Measurements from ENCODE around the gene NEU3.
"Not testable (repeated sequence)": the region's sequence is repeated elsewhere in the genome, so short reads cannot be mapped to it uniquely, and the experiment has no call there.

Gene NEU3

DNA sequence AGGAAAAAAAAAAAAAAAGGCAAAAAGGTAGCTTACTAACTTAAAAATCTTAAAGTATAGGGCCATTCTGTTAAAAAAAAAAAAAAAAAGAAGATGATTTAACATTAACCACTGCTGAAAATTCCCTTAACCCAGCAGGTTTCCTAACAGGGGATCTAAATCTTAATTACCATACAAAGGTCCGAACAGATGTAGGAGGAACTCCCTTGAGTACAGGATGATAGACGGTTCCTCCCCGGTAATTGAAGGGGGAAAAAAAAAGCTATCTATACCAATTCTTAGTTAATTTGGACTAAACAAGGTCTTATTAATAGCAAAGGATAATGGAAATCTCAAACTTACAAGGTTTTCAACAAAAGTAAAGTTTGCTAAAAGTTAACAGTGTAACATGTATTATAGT is 53.1 kb downstream of the NEU3 start:
- not testable (repeated sequence) for ATAC-seq

DNA sequence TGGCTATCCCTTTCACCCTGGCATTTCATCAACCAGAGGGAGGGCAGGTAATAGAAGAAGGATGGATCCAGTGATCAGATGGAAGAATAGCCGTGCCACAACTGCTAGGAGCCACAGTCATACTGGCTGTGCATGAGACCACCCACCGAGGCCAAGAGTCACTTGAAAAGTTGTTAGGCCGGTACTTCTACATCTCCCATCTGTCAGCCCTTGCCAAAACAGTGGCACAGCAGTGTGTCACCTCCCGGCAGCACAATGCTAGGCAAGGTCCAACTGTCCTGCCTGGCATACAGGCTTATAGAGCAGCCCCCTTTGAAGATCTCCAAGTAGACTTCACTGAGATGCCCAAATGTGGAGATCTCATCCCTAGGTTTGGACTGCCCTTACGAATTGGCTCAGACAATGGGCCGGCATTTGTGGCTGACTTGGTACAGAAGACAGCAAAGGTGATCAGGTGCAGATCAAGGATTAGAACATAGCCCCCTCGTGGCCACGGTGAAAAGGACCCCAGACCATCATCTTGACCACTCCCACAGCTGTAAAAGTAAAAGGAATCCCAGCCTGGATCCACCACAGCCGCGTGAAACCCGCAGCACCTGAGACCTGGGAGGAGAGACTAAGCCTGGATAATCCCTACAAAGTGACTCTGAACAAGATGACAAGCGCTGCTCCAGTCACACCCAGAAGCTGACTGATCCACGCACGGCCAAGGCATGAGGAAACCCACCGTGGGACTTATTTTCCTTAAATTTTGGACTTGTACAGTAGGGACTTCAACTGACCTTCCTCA is 55.8 kb downstream of the NEU3 start:
- ATAC-seq = not testable (repeated sequence)

DNA sequence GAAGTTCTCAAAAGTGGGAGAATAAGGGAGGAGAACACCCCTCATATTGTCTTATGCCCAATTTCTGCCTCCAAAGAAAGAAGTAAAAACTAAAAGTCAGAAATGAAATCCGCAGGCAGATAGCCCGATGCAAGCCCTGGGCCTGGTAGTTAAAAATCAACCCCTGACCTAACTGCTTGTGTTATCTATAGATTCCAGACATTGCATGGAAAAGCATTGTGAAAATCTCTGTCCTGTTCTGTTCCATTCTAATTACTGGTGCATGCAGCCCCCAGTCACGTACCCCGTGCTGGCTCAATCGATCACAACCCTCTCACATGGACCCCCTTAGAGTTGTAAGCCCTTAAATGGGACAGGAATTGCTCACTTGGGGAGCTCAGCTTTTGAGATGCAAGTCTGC is 57.9 kb downstream of the NEU3 start:
- ATAC-seq = not testable (repeated sequence)

DNA sequence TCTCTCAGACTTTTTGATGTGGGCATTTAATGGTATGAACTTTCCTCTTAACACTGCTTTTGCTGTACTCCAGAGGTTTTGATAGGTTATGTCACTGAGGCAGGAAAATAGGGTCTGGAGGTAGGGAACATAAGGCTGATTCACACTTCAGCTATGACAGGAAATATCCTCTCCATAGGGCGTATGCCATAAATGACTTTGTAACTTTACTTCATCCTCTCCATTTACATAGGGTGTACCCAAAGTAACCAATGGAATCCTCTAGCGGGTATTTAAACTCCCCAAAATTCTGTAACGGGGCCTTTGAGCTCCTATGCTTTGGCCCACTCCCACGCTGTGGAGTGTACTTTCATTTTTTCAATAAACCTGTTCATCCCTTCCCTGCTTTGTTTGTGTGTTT is 58.5 kb downstream of the NEU3 start:
- no peak for ATAC-seq
- no peak for TF ChIP-seq OSR1 (CRISPR knock-in tag; IDR thresholded peaks at IDR 0.05)
- TF ChIP-seq ESRRG (CRISPR knock-in tag; IDR thresholded peaks at IDR 0.05) = no peak
- no peak for TF ChIP-seq TOX (CRISPR knock-in tag; IDR thresholded peaks at IDR 0.05; ENCODE audit: borderline replicate concordance)
- TF ChIP-seq TCF4 (CRISPR knock-in tag; IDR thresholded peaks at IDR 0.05; ENCODE audit: borderline replicate concordance) = no peak
- TF ChIP-seq, protein P1, sequence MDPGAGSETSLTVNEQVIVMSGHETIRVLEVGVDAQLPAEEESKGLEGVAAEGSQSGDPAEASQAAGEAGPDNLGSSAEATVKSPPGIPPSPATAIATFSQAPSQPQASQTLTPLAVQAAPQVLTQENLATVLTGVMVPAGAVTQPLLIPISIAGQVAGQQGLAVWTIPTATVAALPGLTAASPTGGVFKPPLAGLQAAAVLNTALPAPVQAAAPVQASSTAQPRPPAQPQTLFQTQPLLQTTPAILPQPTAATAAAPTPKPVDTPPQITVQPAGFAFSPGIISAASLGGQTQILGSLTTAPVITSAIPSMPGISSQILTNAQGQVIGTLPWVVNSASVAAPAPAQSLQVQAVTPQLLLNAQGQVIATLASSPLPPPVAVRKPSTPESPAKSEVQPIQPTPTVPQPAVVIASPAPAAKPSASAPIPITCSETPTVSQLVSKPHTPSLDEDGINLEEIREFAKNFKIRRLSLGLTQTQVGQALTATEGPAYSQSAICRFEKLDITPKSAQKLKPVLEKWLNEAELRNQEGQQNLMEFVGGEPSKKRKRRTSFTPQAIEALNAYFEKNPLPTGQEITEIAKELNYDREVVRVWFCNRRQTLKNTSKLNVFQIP (CRISPR knock-in tag; IDR thresholded peaks at IDR 0.05; ENCODE audit: borderline replicate concordance, low read depth) = no peak
- TF ChIP-seq ZNF565 (CRISPR knock-in tag; conservative IDR thresholded peaks at IDR 0.05; ENCODE audit: low read depth) = no peak
- no peak for TF ChIP-seq PPARA (CRISPR knock-in tag; IDR thresholded peaks at IDR 0.05; ENCODE audit: borderline replicate concordance)
- TF ChIP-seq ISL1 (CRISPR knock-in tag; IDR thresholded peaks at IDR 0.05) = no peak
- TF ChIP-seq ARNTL (CRISPR knock-in tag; IDR thresholded peaks at IDR 0.05; ENCODE audit: borderline replicate concordance, low read depth) = no peak
- TF ChIP-seq, protein P2, sequence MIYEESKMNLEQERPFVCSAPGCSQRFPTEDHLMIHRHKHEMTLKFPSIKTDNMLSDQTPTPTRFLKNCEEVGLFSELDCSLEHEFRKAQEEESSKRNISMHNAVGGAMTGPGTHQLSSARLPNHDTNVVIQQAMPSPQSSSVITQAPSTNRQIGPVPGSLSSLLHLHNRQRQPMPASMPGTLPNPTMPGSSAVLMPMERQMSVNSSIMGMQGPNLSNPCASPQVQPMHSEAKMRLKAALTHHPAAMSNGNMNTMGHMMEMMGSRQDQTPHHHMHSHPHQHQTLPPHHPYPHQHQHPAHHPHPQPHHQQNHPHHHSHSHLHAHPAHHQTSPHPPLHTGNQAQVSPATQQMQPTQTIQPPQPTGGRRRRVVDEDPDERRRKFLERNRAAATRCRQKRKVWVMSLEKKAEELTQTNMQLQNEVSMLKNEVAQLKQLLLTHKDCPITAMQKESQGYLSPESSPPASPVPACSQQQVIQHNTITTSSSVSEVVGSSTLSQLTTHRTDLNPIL (CRISPR knock-in tag; IDR thresholded peaks at IDR 0.05; ENCODE audit: low read depth) = no peak
- TF ChIP-seq BACH2 (CRISPR knock-in tag; IDR thresholded peaks at IDR 0.05; ENCODE audit: borderline replicate concordance) = no peak
- TF ChIP-seq, protein P3, sequence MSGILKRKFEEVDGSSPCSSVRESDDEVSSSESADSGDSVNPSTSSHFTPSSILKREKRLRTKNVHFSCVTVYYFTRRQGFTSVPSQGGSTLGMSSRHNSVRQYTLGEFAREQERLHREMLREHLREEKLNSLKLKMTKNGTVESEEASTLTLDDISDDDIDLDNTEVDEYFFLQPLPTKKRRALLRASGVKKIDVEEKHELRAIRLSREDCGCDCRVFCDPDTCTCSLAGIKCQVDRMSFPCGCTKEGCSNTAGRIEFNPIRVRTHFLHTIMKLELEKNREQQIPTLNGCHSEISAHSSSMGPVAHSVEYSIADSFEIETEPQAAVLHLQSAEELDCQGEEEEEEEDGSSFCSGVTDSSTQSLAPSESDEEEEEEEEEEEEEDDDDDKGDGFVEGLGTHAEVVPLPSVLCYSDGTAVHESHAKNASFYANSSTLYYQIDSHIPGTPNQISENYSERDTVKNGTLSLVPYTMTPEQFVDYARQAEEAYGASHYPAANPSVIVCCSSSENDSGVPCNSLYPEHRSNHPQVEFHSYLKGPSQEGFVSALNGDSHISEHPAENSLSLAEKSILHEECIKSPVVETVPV (CRISPR knock-in tag; IDR thresholded peaks at IDR 0.05) = no peak
- no peak for TF ChIP-seq ZFP3 (CRISPR knock-in tag; IDR thresholded peaks at IDR 0.05)
- TF ChIP-seq ZFP30 (CRISPR knock-in tag; IDR thresholded peaks at IDR 0.05) = no peak
- TF ChIP-seq RARB (CRISPR knock-in tag; IDR thresholded peaks at IDR 0.05) = no peak
- TF ChIP-seq SNAI2 (CRISPR knock-in tag; IDR thresholded peaks at IDR 0.05) = no peak
- no peak for TF ChIP-seq ZNF8 (CRISPR knock-in tag; IDR thresholded peaks at IDR 0.05)
- no peak for TF ChIP-seq ZC3H10 (CRISPR knock-in tag; IDR thresholded peaks at IDR 0.05)

DNA sequence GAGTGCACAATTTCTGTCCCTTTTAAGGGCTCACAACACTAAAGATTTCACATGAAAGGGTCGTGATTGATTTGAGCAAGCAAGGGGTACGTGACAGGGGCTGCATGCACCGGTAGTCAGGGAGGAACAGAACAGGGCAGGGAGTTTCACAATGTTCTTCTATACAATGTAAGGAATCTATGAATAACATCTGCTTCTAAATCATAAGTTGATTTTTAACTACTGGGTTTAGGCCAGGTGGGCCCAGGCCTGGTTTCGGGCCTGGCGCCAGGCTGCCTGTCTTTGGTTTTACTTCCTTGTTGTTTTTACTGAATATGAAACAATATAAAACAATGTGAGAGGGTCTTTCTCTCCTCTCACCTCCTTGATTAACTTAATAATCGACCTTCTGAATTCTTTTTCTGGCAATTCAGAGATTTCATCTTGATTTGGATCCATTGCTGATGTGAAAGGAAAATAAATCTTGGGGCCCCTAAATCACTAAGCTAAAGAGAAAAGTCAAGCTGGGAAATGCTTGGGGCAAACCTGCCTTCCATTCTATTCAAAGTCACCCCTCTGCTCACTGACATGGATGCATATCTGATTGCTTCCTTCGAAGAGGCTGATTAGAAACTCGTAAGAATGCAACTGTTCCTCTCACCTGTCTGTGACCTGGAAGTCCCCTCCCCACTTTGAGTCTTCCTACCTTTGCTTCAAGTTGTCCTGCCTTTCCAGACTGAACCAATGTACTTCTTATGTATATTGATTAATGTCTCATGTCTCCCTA is 61.0 kb downstream of the NEU3 start:
- not testable (repeated sequence) for ATAC-seq

DNA sequence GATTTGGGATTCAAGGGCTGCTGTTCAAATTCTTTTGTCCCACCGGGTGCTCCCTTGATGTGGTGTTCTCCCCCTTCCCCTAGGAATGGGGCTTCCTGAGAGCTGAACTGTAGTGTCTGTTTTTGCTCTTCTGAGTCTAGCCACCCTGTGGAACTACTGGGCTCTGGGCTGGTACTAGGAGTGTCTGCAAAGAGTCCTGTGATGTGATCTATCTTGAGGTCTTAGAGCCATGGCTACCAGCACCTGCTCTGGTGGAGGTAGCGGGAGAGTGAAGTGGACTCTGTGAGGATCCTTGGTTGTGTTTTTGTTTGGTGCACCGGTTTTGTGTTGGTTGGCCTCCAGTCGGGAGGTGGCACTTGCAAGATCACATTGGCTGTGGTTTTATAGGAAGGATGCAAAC is 61.8 kb downstream of the NEU3 start:
- ATAC-seq = no peak
- TF ChIP-seq, protein P3 (CRISPR knock-in tag; IDR thresholded peaks at IDR 0.05) = no peak
- TF ChIP-seq OSR1 (CRISPR knock-in tag; IDR thresholded peaks at IDR 0.05) = no peak

All from SK-N-SH treated with all-trans-retinoic acid at 6 μM for 48 hours (cell line).